Caco-2 (cell line): ENCODE data around the gene PSRC1. TPM values are rescaled to one million over a fixed set of nuclear protein-coding genes. Genes with fewer than 3 reads are reported as not detected.

Experiments used
- BruUV-seq: library from RNA; stranded (reverse); fragments of 400-500 nt; replicated peaks from 2 replicates; lab custom pipeline; 2021; lab: Mats Ljungman, UMichigan
- CTCF ChIA-PET: fragments of 300-600 bp; sonication (Branson Sonifier 250); formaldehyde crosslinking; loops from one replicate; lab custom pipeline; 2022; ENCODE audit warnings: antibody characterized with exemption; lab: Charles Lee
- POLR2A ChIA-PET: fragments of 300-600 bp; sonication (Branson Sonifier 250); formaldehyde crosslinking; loops from one replicate; lab custom pipeline; 2022; ENCODE audit warnings: antibody characterized with exemption; lab: Charles Lee
- DNase-seq, 2 experiments: peaks; one replicate each; pipeline versions ENCODE4 v3.0.0 to v3.0.0-alpha.2; 2020 to 2022
- H3K27me3 ChIP-seq: replicated peaks from 2 replicates; pipeline ENCODE4 v1.6.0; 2011; ENCODE audit warnings: low read length; ENCODE audit not compliant: control insufficient read depth, insufficient read depth
- H3K36me3 ChIP-seq: 2 replicates; pipeline ENCODE4 v1.5.1; 2011; ENCODE audit warnings: low read length; ENCODE audit not compliant: control insufficient read depth, insufficient read depth
- H3K4me1 ChIP-seq: fragments of 250-450 bp; sonication (Bioruptor Pico); 2 replicates; pipeline ENCODE4 v1.5.1; 2020; ENCODE audit warnings: mild to moderate bottlenecking
- H3K4me3 ChIP-seq: 2 replicates; pipeline ENCODE4 v1.5.1; 2011; ENCODE audit warnings: low read depth, mild to moderate bottlenecking, control low read depth, low read length
- H3K9me3 ChIP-seq: fragments of 250-450 bp; sonication (Bioruptor Pico); 2 replicates; pipeline ENCODE4 v1.5.1; 2020; ENCODE audit warnings: mild to moderate bottlenecking, moderate library complexity
- H3K27ac Mint-ChIP-seq: one replicate; pipeline ENCODE4 v1.8.0; 2022; ENCODE audit warnings: mixed read lengths; ENCODE audit not compliant: unreplicated experiment
- H3K27me3 Mint-ChIP-seq: one replicate; pipeline ENCODE4 v1.8.0; 2022; ENCODE audit warnings: mixed read lengths; ENCODE audit not compliant: insufficient read depth, unreplicated experiment
- H3K36me3 Mint-ChIP-seq: one replicate; pipeline ENCODE4 v1.8.0; 2022; ENCODE audit warnings: mild to moderate bottlenecking, mixed read lengths; ENCODE audit not compliant: insufficient read depth, unreplicated experiment
- H3K4me1 Mint-ChIP-seq: one replicate; pipeline ENCODE4 v1.8.0; 2022; ENCODE audit warnings: low read depth, mixed read lengths; ENCODE audit not compliant: unreplicated experiment
- H3K4me3 Mint-ChIP-seq: one replicate; pipeline ENCODE4 v1.8.0; 2022; ENCODE audit warnings: mild to moderate bottlenecking, moderate library complexity, mixed read lengths; ENCODE audit not compliant: unreplicated experiment
- H3K9me3 Mint-ChIP-seq: one replicate; pipeline ENCODE4 v1.8.0; 2022; ENCODE audit warnings: mixed read lengths; ENCODE audit not compliant: unreplicated experiment
- intact Hi-C: fragments of 100-400 bp; cut with micrococcal nuclease; formaldehyde crosslinking; loops from one replicate; pipeline ENCODE4 v1.10.0; 2022; ENCODE audit not compliant: unreplicated experiment
- total RNA-seq: library from RNA; stranded (reverse); gene quantifications from 2 replicates; pipeline ENCODE4 v1.2.3, GENCODE V29; 2022
- TF ChIP-seq, protein P1 (sequence below), 2 experiments: fragments of 200-600 bp in 1 of 2; IDR thresholded peaks; 1 replicate in 1 of 2; 2 replicates in 1 of 2; pipeline versions ENCODE4 v1.5.1 to v1.8.0; 2011 to 2022; ENCODE audit warnings: antibody characterized with exemption in 1 of 2, control low read depth in 1 of 2, inconsistent platforms in 1 of 2, low read depth in 1 of 2, low read length in 1 of 2, mild to moderate bottlenecking in 1 of 2, moderate library complexity in 1 of 2; ENCODE audit not compliant: insufficient read depth in 1 of 2, severe bottlenecking in 1 of 2, unreplicated experiment in 1 of 2

PSRC1 gene
- total RNA-seq, 1 experiment from 2014 or later = 24.9 TPM

DNA sequence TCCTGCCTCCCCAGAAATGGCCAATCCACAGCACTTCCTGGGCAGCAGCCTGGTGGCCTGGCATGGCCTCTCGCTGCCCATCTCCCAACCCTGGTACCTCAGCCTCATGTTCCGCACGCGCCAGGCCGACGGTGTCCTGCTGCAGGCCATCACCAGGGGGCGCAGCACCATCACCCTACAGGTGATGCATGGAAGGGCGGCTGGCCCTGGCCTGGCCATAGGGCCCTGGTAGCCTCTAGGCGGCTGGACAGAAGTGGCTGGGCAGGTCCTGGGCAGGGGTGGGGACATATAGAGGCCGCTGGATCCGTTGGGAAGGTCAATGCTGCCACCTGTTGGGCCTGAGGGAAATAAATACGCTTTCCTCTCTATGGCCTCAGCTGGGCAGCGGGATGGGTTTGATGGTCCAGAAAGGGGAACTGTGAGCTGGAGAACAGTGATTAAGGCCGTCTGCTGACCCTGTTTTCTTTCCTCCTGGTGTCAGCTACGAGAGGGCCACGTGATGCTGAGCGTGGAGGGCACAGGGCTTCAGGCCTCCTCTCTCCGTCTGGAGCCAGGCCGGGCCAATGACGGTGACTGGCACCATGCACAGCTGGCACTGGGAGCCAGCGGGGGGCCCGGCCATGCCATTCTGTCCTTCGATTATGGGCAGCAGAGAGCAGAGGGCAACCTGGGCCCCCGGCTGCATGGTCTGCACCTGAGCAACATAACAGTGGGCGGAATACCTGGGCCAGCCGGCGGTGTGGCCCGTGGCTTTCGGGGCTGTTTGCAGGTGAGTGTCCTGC, 19.2 kb downstream of the PSRC1 start:
- intact Hi-C loops = loop anchor here (1.0 to 10.0 kb wide), 5 partner anchors 12 to 269 kb away; partner anchors contain the start of gene TMEM167B
- DNase-seq = peak; percentile 92 to 94
- H3K9me3 ChIP-seq = no peaks in the 10 kb centered on the region
- Mint-ChIP-seq H3K27me3 (no peaks in the 10 kb centered on the region), H3K27ac (no peak overlapping the region), H3K36me3 (no peaks in the 10 kb centered on the region), H3K4me1 (no peaks in the 10 kb centered on the region), H3K9me3 (no peaks in the 10 kb centered on the region), H3K4me3 (no peak overlapping the region)
- H3K4me3 ChIP-seq = no peak overlapping the region
- no peaks in the 10 kb centered on the region for H3K27me3 ChIP-seq
- no peaks in the 10 kb centered on the region for H3K4me1 ChIP-seq
- POLR2A ChIA-PET = interaction anchor here (0.6 kb wide), 1 partner anchor 19 kb away, joined by 5 read pairs; no protein-coding TSS in a partner anchor
- BruUV-seq = no TSS peak
- TF ChIP-seq, protein P1, sequence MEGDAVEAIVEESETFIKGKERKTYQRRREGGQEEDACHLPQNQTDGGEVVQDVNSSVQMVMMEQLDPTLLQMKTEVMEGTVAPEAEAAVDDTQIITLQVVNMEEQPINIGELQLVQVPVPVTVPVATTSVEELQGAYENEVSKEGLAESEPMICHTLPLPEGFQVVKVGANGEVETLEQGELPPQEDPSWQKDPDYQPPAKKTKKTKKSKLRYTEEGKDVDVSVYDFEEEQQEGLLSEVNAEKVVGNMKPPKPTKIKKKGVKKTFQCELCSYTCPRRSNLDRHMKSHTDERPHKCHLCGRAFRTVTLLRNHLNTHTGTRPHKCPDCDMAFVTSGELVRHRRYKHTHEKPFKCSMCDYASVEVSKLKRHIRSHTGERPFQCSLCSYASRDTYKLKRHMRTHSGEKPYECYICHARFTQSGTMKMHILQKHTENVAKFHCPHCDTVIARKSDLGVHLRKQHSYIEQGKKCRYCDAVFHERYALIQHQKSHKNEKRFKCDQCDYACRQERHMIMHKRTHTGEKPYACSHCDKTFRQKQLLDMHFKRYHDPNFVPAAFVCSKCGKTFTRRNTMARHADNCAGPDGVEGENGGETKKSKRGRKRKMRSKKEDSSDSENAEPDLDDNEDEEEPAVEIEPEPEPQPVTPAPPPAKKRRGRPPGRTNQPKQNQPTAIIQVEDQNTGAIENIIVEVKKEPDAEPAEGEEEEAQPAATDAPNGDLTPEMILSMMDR (IDR thresholded peaks at IDR 0.05; ENCODE audit: insufficient read depth in 1 of 2, low read depth in 1 of 2, low read length in 1 of 2, severe bottlenecking in 1 of 2, unreplicated experiment in 1 of 2) = peak; percentile 96 to 97
- CTCF ChIA-PET = interaction anchor here (0.6 to 0.8 kb wide), 3 partner anchors 14 to 220 kb away, joined by 3 to 15 read pairs (median 3); partner anchors contain the start of genes ATXN7L2, CELSR2 and SORT1
- no peaks in the 10 kb centered on the region for H3K36me3 ChIP-seq

DNA sequence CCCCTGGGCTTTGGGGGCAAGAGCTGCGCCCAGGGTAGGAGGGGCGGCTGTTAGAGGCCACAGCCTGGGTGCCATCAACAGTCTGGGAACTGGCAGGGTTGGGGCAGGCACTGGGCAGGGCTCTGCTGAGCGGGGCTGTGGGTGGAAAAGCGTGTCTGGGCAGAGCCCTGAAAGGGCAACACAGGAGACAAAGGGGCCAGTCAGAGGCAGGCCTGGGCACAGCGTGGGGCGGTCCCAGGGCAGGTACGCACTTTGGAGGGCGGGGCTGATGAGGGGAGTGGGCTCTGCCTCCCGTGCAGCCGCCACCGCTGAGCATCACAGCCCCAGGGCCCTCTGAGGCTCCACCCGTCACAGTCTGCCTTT, 19.7 kb downstream of the PSRC1 start:
- no peaks in the 10 kb centered on the region for H3K36me3 ChIP-seq
- no peaks in the 10 kb centered on the region for H3K4me1 Mint-ChIP-seq
- intact Hi-C loops = loop anchor here (1.0 to 10.0 kb wide), 5 partner anchors 12 to 269 kb away; partner anchors contain the start of gene TMEM167B
- H3K27me3 ChIP-seq = no peaks in the 10 kb centered on the region
- no peaks in the 10 kb centered on the region for H3K9me3 ChIP-seq
- H3K4me3 ChIP-seq = no peak overlapping the region
- TF ChIP-seq, protein P1 (IDR thresholded peaks at IDR 0.05; ENCODE audit: insufficient read depth in 1 of 2, low read depth in 1 of 2, low read length in 1 of 2, severe bottlenecking in 1 of 2, unreplicated experiment in 1 of 2) = no peak
- H3K27ac Mint-ChIP-seq = no peak overlapping the region
- no peaks in the 10 kb centered on the region for H3K27me3 Mint-ChIP-seq
- H3K9me3 Mint-ChIP-seq = no peaks in the 10 kb centered on the region
- ChIA-PET POLR2A (no interaction called here), CTCF (interaction anchor here (0.6 kb wide), 1 partner anchor 220 kb away, joined by 3 read pairs; the partner anchor contains the start of gene ATXN7L2)
- H3K4me3 Mint-ChIP-seq = no peak overlapping the region
- no peaks in the 10 kb centered on the region for H3K36me3 Mint-ChIP-seq
- no TSS peak for BruUV-seq
- no peak for DNase-seq
- no peaks in the 10 kb centered on the region for H3K4me1 ChIP-seq

DNA sequence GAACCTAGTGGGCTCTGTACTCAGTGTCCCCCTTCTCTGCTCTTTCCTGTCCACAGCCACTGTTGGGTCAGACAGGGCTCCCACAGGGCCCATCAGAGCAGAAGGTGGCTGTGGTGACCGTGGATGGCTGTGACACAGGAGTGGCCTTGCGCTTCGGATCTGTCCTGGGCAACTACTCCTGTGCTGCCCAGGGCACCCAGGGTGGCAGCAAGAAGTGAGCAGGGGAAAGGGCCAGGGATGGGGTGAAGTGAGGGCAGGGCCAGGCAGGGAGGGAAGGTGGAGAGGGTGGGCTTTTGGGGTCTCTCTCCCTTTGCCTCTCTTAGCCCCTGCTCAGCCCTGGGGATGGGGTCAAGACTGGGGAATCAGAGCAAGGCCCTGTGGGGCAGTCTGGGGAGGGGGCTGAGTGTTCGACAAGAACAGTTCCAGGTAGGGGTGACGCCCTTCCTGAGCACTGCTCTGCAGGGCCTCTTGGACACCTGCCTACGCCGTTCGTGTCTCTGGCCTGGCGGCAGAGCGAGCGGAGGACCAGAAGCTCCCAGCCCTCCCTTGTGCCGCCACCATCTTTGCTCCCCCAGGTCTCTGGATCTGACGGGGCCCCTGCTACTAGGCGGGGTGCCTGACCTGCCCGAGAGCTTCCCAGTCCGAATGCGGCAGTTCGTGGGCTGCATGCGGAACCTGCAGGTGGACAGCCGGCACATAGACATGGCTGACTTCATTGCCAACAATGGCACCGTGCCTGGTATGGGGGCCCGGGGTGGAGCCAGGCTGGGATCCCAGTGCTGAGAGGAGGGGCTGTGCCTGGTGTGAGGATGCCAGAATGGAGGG, 20.5 kb downstream of the PSRC1 start:
- H3K4me1 Mint-ChIP-seq = no peaks in the 10 kb centered on the region
- H3K4me1 ChIP-seq = no peaks in the 10 kb centered on the region
- intact Hi-C loops = loop anchor here (1.0 to 10.0 kb wide), 5 partner anchors 13 to 270 kb away; partner anchors contain the start of gene TMEM167B
- no peak for DNase-seq
- POLR2A ChIA-PET = no interaction called here
- no peaks in the 10 kb centered on the region for H3K27me3 Mint-ChIP-seq
- no peaks in the 10 kb centered on the region for H3K36me3 ChIP-seq
- H3K27me3 ChIP-seq = no peaks in the 10 kb centered on the region
- CTCF ChIA-PET = no interaction called here
- TF ChIP-seq, protein P1 (IDR thresholded peaks at IDR 0.05; ENCODE audit: insufficient read depth in 1 of 2, low read depth in 1 of 2, low read length in 1 of 2, severe bottlenecking in 1 of 2, unreplicated experiment in 1 of 2) = no peak
- no peaks in the 10 kb centered on the region for H3K36me3 Mint-ChIP-seq
- H3K4me3 Mint-ChIP-seq = no peak overlapping the region
- no TSS peak for BruUV-seq
- no peaks in the 10 kb centered on the region for H3K9me3 Mint-ChIP-seq
- no peak overlapping the region for H3K27ac Mint-ChIP-seq
- no peaks in the 10 kb centered on the region for H3K9me3 ChIP-seq
- no peak overlapping the region for H3K4me3 ChIP-seq
